PC-3 (cell line): ENCODE measurements around the gene CD226.

Source experiments
- EZH2phosphoT487 ChIP-seq: fragments of 300-600 bp; sonication (generic); IDR thresholded peaks from 2 replicates; pipeline ENCODE4 v1.6.1; 2018; ENCODE audit warnings: mild to moderate bottlenecking, antibody characterized with exemption, low read length, borderline replicate concordance
- TF ChIP-seq, protein P1 (sequence below): fragments of 300-600 bp; sonication (generic); conservative IDR thresholded peaks from 2 replicates; pipeline ENCODE4 v1.5.1; 2017; ENCODE audit warnings: antibody characterized with exemption, low read depth, mild to moderate bottlenecking, low read length

DNA sequence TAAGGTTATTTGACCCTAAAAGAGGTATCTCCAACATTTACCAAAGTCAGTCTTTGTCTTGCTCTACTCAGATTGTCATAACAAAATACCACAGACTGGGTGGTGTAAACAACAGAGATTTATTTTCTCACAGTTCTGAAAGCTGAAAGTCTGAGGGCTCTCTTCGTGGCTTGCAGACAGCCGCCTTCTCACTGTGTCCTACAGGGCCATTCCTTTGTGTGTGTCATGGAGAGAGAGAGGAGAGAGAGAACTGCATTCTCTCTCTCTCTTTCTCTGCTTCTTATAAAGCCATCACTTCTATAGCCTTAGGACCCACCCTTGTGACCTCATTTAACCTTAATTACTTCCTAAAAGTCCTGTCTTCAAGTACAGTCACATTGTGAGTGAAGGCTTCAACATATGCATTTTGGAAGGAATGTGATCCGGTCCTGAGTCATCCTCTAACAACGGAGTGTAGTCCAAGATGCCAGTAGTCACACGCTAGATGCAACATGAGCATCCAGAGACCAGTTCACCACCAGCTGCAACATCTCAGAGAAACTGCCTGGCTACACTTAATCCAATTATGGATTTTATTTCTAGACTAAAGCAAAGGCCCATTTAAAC, 130.2 kb downstream of the CD226 start:
- no peak for TF ChIP-seq EZH2phosphoT487
- TF ChIP-seq, protein P1, sequence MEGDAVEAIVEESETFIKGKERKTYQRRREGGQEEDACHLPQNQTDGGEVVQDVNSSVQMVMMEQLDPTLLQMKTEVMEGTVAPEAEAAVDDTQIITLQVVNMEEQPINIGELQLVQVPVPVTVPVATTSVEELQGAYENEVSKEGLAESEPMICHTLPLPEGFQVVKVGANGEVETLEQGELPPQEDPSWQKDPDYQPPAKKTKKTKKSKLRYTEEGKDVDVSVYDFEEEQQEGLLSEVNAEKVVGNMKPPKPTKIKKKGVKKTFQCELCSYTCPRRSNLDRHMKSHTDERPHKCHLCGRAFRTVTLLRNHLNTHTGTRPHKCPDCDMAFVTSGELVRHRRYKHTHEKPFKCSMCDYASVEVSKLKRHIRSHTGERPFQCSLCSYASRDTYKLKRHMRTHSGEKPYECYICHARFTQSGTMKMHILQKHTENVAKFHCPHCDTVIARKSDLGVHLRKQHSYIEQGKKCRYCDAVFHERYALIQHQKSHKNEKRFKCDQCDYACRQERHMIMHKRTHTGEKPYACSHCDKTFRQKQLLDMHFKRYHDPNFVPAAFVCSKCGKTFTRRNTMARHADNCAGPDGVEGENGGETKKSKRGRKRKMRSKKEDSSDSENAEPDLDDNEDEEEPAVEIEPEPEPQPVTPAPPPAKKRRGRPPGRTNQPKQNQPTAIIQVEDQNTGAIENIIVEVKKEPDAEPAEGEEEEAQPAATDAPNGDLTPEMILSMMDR = no peak
